H4 (cell line): ENCODE measurements around the gene FOXF2. TPM values are rescaled to one million over a fixed set of nuclear protein-coding genes. Genes with fewer than 3 reads are reported as not detected.

Experiments used
- DNase-seq: peaks from one replicate; pipeline ENCODE4 v3.0.0-alpha.2; 2015; ENCODE audit warnings: low spot score
- total RNA-seq: library from RNA; depleted of rRNA; stranded (reverse); fragments of >200 nt; shearing (Covaris generic); gene quantifications from 2 replicates; pipeline ENCODE4 v1.2.3, GENCODE V29; 2014

Gene FOXF2
- total RNA-seq, 1 experiment from 2014 or later, result 18.3 TPM

DNA sequence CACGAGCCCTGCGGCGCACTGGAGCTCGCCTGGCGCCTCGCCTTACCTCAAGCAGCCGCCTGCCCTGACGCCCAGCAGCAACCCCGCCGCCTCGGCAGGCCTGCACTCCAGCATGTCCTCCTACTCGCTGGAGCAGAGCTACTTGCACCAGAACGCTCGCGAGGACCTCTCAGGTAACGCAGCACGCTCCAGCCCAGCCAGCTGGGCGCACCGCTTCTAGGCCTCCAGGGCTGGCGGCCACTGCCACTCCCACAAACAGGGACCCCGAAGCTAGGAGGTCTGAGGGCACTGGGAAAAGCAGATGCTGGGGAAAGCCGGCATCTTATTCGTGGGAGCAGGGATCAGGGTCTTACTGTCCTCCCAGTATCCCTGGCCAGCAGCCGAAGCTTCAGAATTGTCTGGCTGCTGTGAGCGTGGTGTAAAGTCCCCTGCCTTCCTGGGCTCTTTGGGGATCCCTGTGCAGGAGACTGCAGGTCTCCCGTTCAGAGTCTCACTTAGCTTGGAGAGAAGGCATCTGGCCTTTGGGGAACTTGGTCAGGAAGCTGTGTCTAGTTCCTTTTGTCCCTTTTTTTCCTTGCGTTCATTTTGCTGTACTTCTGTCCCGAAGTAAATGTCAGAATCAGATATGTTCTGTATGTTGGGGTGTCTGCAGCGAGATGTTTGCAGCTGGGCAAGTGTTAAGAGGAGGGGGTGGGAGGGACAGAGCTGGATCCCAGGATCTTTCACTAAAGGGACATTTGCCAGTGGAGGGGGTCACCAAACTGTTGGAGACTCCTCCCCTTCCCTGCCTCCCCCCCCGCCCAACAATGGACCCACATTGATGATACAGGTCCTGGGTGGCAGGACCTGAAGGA, 1.8 kb downstream of the FOXF2 start:
- no peak for DNase-seq

DNA sequence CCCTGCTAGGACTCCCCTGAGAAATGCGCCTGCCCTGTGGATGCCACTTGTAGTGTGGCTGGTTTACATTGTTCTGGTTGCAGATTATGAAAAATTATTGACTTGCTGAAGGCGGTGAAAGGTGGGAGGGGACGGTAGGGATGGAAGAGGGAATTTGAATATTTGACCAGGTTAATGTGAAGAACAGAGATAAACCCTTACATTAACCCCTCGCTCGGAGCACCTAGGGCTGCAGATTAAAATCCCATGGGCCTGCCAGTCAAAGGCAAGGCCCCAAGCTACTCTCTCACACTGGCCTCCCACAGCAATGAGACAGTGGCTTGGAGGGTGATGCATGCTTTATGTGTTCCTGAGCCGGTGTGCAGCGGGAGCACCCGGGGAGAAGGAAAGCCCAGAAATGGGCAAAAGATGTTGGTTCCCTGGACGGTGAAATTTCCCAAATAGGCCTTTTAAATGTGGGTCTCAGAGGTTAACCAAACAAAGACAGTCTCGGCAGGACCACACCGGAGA, 2.5 kb downstream of the FOXF2 start:
- DNase-seq, result no peak

DNA sequence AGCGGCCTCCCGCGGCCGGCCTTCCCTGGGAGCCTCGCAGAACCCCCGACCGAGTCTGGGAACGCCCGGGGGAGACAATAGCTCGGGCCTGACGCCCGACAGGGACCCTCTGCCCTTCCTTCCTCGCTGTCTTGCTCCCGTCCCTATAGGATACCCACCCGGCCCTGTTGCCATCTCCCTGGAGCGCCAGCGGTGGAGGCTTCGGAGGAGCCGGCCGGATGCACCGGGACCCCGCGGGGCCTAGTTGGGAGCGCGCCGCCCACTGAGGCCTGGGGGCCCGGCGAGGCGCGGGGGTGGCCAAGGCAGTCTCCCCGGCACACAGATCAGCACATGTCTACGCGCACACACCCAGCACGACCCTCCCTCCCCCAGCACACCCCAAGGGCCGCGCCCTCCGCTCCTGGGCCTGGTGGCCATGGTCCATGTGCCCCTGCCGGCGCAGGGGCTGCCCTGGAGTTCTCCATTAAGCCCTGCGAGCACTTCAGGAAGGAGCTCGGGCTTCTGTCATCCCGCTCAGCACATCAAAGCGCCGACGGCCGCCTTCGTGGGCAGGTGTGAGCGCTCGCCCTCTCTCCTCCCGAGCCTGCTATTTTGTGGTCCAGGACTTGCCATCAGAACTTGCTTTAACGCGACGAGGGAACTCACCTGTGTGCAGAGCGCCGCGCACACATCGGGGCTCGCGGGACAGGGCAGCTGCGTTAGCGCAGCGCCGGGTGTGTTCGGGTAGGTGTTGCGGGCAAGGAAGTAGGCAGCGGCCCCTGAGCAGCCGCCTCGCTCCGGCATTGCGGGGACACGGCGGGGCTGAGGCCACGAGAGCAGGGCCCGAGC, 3.7 kb downstream of the FOXF2 start:
- no peak for DNase-seq

DNA sequence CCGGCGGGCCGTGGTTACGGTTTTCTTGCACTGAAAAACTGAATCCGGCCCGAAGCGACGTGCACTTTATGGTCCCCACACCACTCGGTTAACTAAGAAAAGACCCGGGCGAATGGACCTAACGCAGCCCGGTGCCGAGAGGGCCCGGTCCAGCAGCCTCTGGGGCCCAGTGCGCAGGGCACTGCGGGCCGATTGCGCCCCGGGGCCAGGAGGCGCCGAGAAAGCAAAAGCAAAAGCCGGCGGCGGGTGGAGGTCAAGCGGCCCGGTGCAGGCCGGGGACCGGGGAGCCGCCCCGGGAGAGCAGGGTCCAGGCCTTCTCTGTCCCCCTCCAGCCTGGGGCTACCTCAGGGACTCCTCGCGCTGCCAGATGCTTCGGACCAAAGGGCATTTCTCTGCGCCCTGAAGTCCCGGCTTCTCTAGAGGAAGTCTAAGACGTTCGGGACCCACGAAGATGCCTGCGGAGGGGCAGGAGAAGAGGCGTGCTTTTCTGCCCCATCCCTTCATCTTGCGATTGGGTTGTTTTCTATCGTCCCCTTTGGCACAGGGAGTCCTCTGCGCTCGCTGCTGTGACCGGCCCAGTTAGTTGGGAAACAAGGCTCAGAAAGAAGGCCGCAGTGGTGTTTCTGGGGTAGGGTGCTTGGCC, 4.4 kb downstream of the FOXF2 start:
- DNase-seq, result no peak

DNA sequence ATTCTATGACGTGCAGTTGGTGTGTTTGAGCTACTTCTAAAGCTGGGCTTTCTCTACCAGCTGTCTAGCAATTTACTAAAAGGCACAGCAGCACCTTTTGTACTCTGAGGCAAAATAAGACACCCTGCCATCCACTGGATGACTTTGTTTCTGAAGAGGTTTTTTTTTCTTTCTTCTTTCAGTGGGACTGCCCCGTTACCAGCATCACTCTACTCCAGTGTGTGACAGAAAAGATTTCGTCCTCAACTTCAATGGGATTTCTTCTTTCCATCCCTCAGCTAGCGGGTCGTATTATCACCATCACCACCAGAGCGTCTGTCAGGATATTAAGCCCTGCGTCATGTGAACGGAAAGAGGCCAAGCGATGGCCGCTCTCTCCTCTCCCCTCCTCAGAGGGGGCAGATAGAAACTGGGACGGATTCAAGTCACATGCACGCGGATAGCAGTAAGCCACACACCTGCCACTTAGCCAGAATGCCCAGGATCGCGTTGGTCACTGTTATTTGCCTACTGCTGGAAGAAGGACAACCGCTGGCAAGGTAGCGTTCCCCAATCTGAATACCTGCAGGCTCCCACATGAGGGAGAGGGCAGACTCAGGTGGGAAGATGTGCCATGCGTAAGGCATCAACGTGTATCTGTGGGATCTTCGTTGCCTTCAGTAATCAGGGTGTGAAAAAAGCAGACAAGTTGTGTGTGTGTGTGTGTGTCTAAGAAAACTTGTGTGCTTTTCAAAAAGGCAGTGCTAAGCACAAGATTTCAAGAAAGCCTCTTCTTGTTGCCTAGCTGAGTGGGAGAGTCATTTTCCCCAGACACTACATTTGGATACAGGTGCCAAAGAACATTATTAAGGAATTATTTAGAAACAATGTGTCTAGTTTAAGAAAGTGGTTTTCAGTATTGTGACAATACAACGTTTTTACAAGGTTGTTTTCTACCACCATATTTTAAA, 5.4 kb downstream of the FOXF2 start:
- DNase-seq, result no peak

DNA sequence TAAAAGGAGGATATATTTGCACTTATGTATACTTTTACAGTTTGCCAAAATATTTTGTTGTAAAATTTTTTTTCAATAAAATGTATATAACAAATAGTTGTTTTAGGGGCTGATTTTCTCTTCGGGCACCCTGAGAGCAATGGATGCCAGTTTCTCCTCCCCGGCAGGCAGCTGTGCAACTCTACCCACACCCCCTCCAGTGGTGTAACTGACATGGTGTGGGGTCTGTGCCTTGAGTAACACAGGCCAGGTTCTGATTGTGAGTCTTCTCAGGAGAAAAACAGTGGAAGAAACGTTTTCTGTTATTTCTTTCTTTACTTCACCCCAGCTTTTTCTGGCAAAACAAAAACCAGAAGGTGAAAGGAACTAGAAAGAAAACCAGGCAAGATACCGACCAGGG, 6.1 kb downstream of the FOXF2 start:
- no peak for DNase-seq

DNA sequence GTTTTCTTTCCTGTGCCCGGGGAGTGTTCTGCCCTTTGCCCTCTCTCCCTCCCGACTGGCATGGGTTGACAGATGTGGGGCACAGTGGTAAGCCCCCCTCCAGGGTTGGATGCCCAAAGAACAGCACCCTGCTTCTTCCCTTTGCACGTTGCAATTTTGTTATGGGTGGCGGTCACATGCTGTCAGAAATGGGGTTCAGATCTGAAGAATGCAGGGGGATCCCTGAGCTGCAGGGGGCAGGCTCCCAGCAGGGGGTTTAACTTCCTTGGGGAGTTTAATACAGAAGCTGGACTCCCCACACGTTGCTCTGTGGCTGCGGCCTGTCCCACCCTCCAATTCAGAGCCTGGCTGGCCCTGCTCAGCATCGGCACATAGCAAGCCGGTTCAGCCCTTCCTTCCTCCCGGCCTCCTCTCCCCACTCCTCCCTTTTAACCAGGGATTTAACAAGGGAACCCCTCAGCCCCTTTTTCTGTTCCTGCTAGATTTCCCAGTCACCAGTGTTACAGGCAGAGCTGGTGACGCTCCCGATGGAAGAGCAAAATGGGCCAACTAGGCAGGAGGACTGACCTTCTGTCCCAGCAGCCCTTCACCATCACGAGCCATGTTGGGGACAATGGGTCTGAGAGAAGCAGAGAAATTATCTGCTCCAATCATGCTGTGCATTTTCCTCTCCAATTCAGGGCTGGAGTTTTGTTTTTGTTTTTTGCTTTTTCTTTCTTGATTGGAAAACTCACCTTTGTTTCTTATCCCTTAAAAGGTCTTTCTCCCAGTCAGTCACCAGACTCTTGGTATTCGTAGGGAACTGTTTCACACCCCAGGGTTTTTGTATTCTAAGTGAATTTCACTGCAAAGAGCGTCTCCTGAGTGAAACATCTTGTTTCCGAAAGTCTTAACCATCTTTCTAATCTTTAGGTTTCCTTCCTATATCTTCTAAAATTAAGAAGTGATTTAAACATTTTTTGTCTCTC, 6.8 kb downstream of the FOXF2 start:
- no peak for DNase-seq

DNA sequence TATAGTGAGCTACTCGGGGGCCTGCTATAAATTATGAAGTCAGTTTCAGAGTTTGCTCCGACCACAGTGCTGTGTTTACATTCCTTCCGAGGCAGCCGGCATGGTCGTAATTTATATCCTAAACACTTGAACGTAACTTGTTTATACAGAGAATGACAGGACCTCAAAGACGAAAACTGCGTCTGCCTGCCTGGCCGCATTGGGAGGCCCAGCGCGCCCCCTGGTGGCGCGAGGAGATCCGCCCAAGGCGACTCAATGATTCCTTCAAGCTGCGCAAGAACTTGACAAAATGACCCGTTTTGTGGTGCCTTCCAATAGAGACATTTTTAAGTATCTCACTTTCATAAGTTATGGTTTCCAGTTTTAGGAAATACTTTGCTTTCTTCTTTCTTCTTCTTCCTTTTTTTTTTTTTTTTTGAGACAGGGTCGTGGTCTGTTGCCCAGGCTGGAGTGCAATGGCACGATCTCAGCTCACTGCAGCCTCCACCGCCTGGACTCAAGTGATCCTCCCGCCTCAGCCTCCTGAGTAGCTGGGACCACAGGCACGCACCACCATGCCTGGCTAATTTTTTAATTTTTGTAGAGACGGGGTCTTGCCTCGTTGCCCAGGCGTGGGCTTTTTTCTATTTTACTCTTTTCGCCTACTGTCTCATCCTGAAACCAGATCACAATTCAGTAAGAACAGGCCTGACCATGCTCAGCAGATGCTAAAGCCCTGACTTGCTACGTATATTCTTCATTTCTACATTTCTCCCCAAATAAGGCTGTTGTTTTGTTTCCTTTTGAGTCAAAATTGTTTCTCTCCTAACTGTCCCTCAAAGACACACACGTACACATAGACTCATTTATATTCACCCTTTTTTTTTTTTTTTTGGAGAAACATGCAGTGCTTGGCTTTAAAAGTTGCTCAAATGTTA, 7.8 kb downstream of the FOXF2 start:
- DNase-seq, result peak; percentile 95

DNA sequence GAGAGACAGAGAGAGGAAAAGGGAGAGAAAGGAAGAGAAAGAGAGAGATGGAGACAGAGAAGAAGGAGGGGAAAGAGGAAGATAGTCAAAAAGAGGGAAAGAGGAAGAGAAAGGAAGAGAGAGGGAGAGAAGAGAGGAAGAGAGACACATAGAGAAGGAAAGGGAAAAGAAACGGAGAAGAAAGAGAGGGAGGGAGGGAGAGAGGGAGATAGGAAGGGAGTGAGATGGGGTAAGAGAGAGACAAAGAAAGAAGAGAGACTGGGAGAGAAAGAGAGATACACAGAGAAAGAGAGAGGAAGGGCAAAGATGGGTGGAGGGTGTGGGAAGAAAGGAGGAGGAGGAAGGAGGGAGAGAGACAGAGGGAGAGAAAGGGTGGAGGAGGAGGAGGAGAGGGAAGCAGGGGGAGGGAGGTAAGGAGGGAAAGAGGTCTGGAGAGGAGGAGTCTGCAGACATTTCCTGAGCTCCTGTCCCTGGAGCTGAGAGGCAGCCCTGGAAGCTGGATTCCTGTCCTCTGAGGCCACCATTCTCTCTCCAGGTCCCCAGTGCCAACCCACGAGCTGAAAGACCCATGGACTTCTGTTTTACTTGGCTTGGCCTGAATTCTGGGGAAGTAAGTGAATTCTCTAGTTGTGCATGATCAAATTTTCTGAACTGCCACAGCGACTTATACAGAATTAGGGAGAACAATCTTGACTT, 9.9 kb downstream of the FOXF2 start:
- no peak for DNase-seq

DNA sequence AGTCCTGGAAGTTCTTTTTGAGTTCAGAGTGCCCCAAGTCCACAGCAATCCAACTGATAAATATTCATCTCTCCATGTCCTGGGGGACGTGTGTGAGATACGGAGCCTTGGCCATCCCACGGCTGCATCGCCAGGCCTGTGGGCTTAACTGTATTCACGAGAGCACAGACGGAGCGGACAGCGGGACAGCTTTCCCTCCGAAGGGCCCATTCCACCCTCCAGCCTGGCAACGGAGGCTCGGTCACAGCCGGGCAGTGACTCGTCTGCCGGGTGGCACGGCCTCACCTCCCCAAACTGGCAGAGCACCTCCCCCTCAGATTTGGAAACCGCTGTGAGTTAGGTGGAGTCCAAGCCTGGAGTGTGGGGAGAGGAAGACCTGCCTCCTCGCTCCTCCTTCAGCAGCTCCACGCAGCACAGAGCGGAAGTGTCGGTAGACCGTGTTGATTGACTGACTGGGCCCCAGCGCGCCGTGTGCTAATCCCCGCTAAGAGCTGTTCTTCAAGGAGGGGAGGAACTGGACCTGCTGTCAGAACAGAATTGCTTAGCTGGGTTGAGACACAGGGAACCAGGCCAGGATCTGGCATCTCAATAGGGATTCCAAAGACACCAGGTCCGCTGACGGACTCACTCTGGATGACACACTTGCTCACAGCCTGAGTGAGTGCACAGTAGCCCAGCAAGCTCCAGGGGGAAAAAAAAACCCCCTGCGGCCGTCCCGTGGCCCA, 10.9 kb downstream of the FOXF2 start:
- DNase-seq, result no peak

DNA sequence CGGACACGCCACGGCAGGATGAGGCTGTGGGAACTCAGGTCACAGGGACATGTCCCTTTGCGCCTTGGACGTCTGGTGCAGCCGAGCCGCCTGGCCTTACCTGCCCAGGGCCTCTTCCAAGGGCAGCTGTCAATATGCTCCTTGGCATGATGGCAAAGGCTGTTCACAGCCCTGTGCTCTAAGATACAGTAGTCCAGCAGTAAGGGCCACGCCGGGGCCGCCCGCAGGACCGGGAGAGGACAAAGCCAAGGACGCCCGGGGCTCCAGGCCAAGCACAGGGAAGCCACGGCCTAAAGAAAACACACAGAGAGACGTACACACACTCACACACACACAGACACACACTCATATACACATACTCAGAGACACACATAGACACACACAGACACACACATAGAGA, 13.0 kb downstream of the FOXF2 start:
- no peak for DNase-seq

DNA sequence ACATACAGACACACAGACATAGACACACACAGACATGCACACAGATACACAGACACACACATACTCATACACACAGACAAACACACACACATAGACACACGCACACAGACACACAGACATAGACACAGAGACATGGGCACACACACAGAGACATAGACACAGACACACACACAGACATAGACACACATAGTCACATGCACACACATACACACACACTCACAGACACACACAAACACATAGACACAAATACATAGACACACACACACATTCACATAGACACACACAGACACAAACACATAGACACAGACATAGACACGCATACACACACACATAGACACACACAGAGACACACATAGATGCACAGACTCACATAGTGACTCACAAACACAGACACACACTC, 13.5 kb downstream of the FOXF2 start:
- DNase-seq, result no peak

DNA sequence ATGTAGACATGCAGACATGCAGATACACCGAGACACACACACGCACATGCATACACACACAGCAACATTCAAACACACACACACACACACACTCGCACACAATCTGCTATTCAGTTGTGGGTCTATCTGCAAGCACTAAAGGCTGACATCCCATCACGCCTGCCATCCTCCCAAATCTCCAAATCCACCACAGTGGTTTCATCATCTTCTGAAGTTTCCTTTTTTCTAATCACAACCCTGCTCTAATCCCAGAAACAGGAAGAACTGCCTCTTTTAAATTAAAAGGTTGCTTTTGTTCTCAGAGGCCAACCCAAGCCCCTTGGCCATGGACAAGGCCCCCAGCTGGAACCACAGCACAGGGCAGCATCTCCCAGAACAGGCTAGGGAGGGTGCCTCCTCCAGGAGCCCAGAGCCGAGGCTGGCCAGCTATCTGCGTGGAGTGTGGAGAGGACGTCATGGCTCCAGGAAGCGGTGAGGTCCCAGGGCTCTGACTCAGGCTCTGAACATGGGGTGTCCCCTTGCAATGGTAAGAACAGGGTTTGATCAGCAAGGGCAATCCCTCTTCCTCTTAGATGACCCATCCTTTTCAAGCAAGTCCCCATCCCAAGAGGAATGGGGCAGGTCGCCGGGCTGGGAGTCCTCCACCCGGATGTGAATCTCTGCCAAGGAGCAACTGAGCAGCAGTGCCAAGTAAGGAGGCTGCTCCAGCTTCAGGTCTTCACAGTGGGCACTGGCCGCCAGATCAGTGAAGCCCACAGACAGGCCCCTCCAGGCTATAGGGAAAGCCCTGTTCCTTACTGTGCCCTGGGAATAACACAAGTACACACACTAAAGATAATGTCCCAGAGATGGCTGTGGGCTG, 14.7 kb downstream of the FOXF2 start:
- DNase-seq, result no peak

DNA sequence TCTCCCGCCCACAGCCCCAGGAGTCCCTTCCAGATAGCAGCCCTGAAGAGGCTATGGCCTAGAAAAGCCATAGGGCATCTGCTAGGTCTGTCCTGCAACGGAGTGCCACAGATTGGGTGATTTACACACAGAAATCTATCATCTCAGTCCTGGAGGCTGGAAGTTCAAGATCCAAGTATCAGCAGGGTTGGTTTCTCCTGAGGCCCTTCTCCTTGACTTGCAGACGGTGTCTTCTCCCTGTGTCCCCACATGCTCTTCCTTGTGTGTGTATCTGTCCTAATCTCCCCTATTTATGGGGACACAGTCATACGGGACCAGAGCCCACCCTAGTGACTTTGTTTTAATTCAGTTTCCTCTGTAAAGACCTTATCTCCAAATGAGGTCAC, 15.3 kb downstream of the FOXF2 start:
- no peak for DNase-seq

DNA sequence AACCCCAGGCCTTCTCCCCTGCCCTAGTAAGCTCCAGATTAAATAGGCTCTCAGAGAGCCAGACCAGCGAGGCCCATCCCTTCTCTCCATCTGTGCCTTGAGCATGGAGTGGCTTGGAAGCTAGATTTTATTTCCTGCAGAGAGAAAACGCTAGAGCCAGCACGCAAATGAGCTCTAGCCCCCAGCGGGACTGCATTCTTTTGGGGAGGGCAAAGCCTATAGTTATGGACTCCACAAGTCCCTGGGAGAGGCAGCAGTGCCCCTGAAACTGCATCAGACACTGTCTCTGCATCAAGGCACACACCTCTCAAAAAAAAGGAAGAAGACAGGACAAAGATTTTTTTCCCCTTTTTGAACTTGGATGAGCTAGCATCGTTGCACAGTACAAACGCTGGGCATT, 15.8 kb downstream of the FOXF2 start:
- DNase-seq, result no peak

DNA sequence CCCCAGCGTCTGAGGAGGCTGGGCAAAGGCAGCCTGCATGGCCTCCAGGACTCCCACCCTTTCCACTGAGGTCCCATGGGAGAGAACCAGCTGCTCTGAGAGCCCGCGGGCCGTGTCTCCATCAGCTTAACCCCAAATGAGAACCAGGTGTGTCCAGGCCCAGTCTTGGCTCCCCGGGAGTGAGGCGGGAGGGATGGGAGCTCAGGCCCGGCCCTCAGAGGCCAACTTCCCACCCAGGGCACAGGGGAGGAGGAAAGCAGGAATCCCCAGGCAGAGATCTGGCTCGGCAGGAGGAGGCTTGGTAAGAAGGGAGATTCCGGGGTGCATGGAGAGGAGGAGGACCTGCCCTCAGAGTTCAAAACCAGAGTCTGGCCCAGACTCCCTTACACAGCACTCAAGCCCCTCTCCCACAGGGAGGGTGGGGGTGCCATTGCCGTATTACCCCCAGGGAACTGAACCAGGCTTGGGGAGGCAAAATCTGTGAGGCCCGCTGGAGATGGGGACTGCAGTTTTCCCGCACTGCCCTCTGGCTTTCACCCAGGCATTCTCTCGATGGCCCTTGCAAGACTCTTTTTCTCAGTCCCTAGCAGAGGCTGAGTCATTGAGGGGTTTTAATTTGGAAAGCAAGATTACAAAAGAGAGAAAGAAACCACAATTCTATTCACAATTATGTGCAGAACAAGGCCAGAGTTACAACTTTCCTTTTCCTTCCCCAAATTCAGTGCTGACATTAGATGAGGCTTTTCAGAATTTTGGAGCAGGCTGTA, 17.1 kb downstream of the FOXF2 start:
- peak; percentile 75 for DNase-seq
